Measurements from ENCODE around the gene RSPO3. TPM values are rescaled to one million over a fixed set of nuclear protein-coding genes. Genes with fewer than 3 reads are reported as not detected.

Gene RSPO3
- total RNA-seq, 1 experiment from 2014 or later, result not detected

DNA sequence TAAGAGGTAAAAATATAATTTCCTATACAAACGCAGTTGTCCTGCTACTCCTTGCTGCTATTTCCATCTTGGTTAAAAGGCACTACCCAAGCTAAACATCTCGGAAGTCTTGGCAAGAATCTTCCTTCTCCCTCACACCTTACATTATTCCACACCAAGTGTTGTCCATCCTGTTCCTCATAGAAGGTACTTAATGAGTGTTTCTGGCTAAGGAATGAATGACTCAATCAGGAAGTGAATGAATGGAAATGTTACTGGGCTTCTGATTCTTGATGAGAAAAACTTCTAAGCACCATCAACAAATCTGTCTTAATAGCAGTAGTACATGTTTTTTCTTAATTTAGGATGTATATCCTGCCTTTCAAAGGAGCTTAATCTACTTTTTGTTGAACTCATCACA is 40.6 kb upstream of the RSPO3 start:
- BruUV-seq (replicated peaks), result no TSS peak
- Mint-ChIP-seq H3K27ac (ENCODE audit: unreplicated experiment) (no peak overlapping the region), H3K4me3 (ENCODE audit: low read depth, unreplicated experiment) (no peak overlapping the region), H3K27me3 (ENCODE audit: unreplicated experiment) (no peaks in the 10 kb centered on the region), H3K36me3 (ENCODE audit: insufficient read depth, unreplicated experiment) (no peaks in the 10 kb centered on the region), H3K9me3 (ENCODE audit: low read depth, unreplicated experiment) (peaks cover 5% of the 10 kb centered on the region), H3K4me1 (ENCODE audit: low read depth, unreplicated experiment) (no peaks in the 10 kb centered on the region)
- TF ChIP-seq, protein P1, sequence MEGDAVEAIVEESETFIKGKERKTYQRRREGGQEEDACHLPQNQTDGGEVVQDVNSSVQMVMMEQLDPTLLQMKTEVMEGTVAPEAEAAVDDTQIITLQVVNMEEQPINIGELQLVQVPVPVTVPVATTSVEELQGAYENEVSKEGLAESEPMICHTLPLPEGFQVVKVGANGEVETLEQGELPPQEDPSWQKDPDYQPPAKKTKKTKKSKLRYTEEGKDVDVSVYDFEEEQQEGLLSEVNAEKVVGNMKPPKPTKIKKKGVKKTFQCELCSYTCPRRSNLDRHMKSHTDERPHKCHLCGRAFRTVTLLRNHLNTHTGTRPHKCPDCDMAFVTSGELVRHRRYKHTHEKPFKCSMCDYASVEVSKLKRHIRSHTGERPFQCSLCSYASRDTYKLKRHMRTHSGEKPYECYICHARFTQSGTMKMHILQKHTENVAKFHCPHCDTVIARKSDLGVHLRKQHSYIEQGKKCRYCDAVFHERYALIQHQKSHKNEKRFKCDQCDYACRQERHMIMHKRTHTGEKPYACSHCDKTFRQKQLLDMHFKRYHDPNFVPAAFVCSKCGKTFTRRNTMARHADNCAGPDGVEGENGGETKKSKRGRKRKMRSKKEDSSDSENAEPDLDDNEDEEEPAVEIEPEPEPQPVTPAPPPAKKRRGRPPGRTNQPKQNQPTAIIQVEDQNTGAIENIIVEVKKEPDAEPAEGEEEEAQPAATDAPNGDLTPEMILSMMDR (IDR thresholded peaks at IDR 0.05; ENCODE audit: unreplicated experiment), result no peak
- CTCF ChIA-PET, result no interaction called here
- intact Hi-C loops (cut with micrococcal nuclease; ENCODE audit: unreplicated experiment), result no loop called here
- DNase-seq, result no peak

DNA sequence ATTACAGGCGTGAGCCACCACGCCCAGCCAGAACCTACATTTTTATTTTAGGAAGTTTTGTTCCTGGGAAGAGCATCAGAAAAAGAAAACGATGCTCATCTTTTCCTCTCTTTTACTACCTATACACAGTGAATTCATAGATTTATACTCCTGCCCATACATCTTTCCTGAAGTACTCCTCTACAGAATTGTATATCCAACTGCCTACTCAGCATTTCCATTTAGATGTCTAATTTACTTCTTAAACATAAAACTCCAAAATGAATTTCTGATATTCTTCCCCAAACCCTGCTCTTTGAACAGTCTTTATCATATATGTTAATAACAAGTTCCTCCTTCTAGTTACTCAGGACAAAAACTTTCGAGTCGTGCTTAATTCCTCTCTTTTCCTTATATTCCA is 39.8 kb upstream of the RSPO3 start:
- Mint-ChIP-seq H3K27me3 (ENCODE audit: unreplicated experiment) (no peaks in the 10 kb centered on the region), H3K36me3 (ENCODE audit: insufficient read depth, unreplicated experiment) (no peaks in the 10 kb centered on the region), H3K9me3 (ENCODE audit: low read depth, unreplicated experiment) (peaks cover 5% of the 10 kb centered on the region), H3K4me1 (ENCODE audit: low read depth, unreplicated experiment) (no peaks in the 10 kb centered on the region), H3K4me3 (ENCODE audit: low read depth, unreplicated experiment) (no peak overlapping the region), H3K27ac (ENCODE audit: unreplicated experiment) (no peak overlapping the region)
- CTCF ChIA-PET, result no interaction called here
- no TSS peak for BruUV-seq (replicated peaks)
- TF ChIP-seq, protein P1 (IDR thresholded peaks at IDR 0.05; ENCODE audit: unreplicated experiment), result no peak
- no peak for DNase-seq
- intact Hi-C loops (cut with micrococcal nuclease; ENCODE audit: unreplicated experiment), result no loop called here

DNA sequence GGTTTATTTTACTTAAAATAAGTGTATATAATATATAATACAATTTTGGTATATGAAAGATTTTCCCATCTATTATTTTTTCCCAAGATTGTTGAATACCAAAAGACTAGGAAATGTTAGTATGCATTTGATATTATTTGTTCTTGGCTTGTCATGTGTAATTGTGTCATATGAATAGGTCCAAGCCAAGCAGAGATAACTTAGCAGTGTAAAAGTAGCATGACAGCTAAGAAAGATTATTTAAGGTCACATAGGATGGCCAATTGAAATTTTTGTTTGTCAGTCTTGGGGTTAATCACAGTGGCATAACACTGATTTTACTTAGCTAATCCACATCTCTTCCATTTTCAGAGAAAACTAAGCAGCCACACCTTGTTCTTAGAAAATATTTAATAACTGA is 38.8 kb upstream of the RSPO3 start:
- Mint-ChIP-seq H3K4me1 (ENCODE audit: low read depth, unreplicated experiment) (no peaks in the 10 kb centered on the region), H3K4me3 (ENCODE audit: low read depth, unreplicated experiment) (no peak overlapping the region), H3K27ac (ENCODE audit: unreplicated experiment) (no peak overlapping the region), H3K36me3 (ENCODE audit: insufficient read depth, unreplicated experiment) (no peaks in the 10 kb centered on the region), H3K27me3 (ENCODE audit: unreplicated experiment) (no peaks in the 10 kb centered on the region), H3K9me3 (ENCODE audit: low read depth, unreplicated experiment) (peaks cover 5% of the 10 kb centered on the region)
- BruUV-seq (replicated peaks), result no TSS peak
- DNase-seq, result no peak
- intact Hi-C loops (cut with micrococcal nuclease; ENCODE audit: unreplicated experiment), result no loop called here
- TF ChIP-seq, protein P1 (IDR thresholded peaks at IDR 0.05; ENCODE audit: unreplicated experiment), result no peak
- CTCF ChIA-PET, result no interaction called here

DNA sequence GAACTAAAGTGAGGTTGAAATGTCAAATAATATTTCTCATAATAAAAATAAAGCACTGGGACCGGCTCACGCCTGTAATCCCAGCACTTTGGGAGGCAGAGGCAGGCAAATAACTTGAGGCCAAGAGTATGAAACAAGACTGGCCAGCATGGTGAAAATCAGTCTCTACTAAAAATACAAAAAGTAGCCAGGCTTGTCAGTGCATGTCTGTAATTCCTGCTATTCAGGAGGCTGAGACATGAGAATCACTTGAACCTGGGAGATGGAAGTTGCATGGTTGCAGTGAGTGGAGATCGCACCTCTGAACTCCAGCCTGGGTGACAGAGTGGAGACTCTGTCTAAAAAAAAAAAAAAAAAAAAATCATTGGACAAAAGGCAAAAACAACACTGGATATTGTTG is 38.4 kb upstream of the RSPO3 start:
- H3K36me3 Mint-ChIP-seq (ENCODE audit: insufficient read depth, unreplicated experiment), result no peaks in the 10 kb centered on the region
- H3K4me3 Mint-ChIP-seq (ENCODE audit: low read depth, unreplicated experiment), result no peak overlapping the region
- peaks cover 5% of the 10 kb centered on the region for H3K9me3 Mint-ChIP-seq (ENCODE audit: low read depth, unreplicated experiment)
- intact Hi-C loops (cut with micrococcal nuclease; ENCODE audit: unreplicated experiment), result no loop called here
- no TSS peak for BruUV-seq (replicated peaks)
- no peak for DNase-seq
- H3K4me1 Mint-ChIP-seq (ENCODE audit: low read depth, unreplicated experiment), result no peaks in the 10 kb centered on the region
- H3K27me3 Mint-ChIP-seq (ENCODE audit: unreplicated experiment), result no peaks in the 10 kb centered on the region
- CTCF ChIA-PET, result no interaction called here
- H3K27ac Mint-ChIP-seq (ENCODE audit: unreplicated experiment), result no peak overlapping the region
- TF ChIP-seq, protein P1 (IDR thresholded peaks at IDR 0.05; ENCODE audit: unreplicated experiment), result no peak

All from Calu3 (cell line).